Neural progenitor cell (in vitro differentiated cells): ENCODE data around the gene AGMO. TPM values are rescaled to one million over a fixed set of nuclear protein-coding genes. Genes with fewer than 3 reads are reported as not detected.

Experiments
- DNase-seq: peaks from one replicate; pipeline ENCODE4 v3.0.0-alpha.2; 2016; ENCODE audit warnings: low spot score
- H2AFZ ChIP-seq: fragments of 200-600 bp; sonication (generic); replicated peaks from 2 replicates; pipeline ENCODE4 v1.6.1; 2016; ENCODE audit warnings: antibody characterized with exemption
- H3F3A ChIP-seq: fragments of 200-600 bp; sonication (generic); 2 replicates; pipeline ENCODE4 v1.6.1; 2016; ENCODE audit warnings: antibody characterized with exemption, low read depth
- H3K27ac ChIP-seq: fragments of 200-600 bp; sonication (generic); 2 replicates; pipeline ENCODE4 v1.5.1; 2016; ENCODE audit warnings: mild to moderate bottlenecking
- H3K27me3 ChIP-seq: fragments of 200-600 bp; sonication (generic); 2 replicates; pipeline ENCODE4 v1.6.1; 2016; ENCODE audit warnings: mild to moderate bottlenecking, moderate library complexity
- H3K36me3 ChIP-seq: fragments of 200-600 bp; sonication (generic); 2 replicates; pipeline ENCODE4 v1.5.1; 2016
- H3K4me1 ChIP-seq: fragments of 200-600 bp; sonication (generic); 2 replicates; pipeline ENCODE4 v1.6.1; 2016; ENCODE audit warnings: mixed run types
- H3K4me2 ChIP-seq: fragments of 200-600 bp; sonication (generic); 2 replicates; pipeline ENCODE4 v1.6.1; 2016
- H3K4me3 ChIP-seq: fragments of 200-600 bp; sonication (generic); 2 replicates; pipeline ENCODE4 v1.5.1; 2016
- H3K79me2 ChIP-seq: fragments of 200-600 bp; sonication (generic); 2 replicates; pipeline ENCODE4 v1.6.1; 2016; ENCODE audit warnings: low read depth
- H3K9ac ChIP-seq: fragments of 200-600 bp; sonication (generic); 2 replicates; pipeline ENCODE4 v1.6.1; 2016
- H3K9me3 ChIP-seq: fragments of 200-600 bp; sonication (generic); 2 replicates; pipeline ENCODE4 v1.5.1; 2016; ENCODE audit warnings: low read depth
- H4K20me1 ChIP-seq: fragments of 200-600 bp; sonication (generic); 2 replicates; pipeline ENCODE4 v1.6.1; 2016; ENCODE audit warnings: low read depth
- H3K27ac Mint-ChIP-seq: 3 replicates; pipeline ENCODE4 v1.8.0; 2021; ENCODE audit warnings: mixed read lengths
- H3K27me3 Mint-ChIP-seq: 2 replicates; pipeline ENCODE4 v1.8.0; 2022; ENCODE audit warnings: low read depth, mild to moderate bottlenecking, inconsistent platforms, moderate library complexity, mixed read lengths; ENCODE audit not compliant: insufficient read depth
- H3K36me3 Mint-ChIP-seq: 3 replicates; pipeline ENCODE4 v1.8.0; 2021; ENCODE audit warnings: mixed read lengths
- H3K4me1 Mint-ChIP-seq: 3 replicates; pipeline ENCODE4 v1.8.0; 2021; ENCODE audit warnings: mixed read lengths
- H3K4me3 Mint-ChIP-seq: 3 replicates; pipeline ENCODE4 v1.8.0; 2021; ENCODE audit warnings: mild to moderate bottlenecking, moderate library complexity, mixed read lengths
- H3K9me3 Mint-ChIP-seq: 3 replicates; pipeline ENCODE4 v1.8.0; 2020; ENCODE audit warnings: mixed read lengths
- CTCF ChIP-seq: fragments of 200-600 bp; sonication (generic); IDR thresholded peaks from 2 replicates; pipeline ENCODE4 v1.5.1; 2017; ENCODE audit warnings: antibody characterized with exemption, mild to moderate bottlenecking
- EZH2 ChIP-seq: fragments of 200-600 bp; sonication (generic); IDR thresholded peaks from 2 replicates; pipeline ENCODE4 v1.6.1; 2017; ENCODE audit warnings: antibody characterized with exemption, mild to moderate bottlenecking, moderate library complexity
- EZH2phosphoT487 ChIP-seq: fragments of 200-600 bp; sonication (generic); IDR thresholded peaks from 2 replicates; pipeline ENCODE4 v1.6.1; 2017; ENCODE audit warnings: antibody characterized with exemption
- total RNA-seq: library from RNA; depleted of rRNA; stranded (reverse); fragments of >200 nt; gene quantifications from 2 replicates; pipeline ENCODE4 v1.2.3, GENCODE V29; 2015; ENCODE audit warnings: low replicate concordance

The AGMO gene
- total RNA-seq, 1 donor from 2014 or later: 0.30 TPM

DNA sequence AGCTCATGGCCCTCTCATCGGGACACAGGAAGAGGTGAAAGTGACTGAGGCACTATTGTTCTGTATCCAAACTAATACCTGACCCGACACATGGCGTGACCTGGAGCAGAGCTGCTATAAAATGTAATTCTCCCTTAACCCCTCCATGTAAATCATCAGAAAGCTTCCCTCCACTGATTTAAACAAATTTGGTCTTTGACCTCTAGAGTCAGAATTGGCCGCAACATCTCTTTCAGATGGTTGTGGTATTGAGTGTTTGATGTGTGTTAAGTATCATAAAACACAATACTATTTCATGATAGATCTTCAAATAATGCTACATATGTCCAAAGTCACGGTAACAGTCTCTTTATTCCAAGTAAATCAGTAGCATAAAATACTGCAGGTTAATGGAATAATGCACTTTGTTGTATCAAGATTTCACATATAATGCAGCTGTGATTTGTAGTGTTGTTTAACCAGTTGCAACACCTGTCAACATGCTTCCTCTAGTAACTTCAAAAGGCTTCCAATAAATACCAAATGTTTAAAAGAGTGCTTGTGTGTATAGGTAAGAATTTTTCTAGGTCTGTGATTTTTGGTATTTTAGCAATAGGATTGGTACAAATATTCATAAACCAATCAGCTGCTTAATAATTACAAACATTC, 144.3 kb downstream of the AGMO start:
- Histone ChIP-seq H3F3A (no peaks in the 10 kb centered on the region), H3K27me3 (no peaks in the 10 kb centered on the region), H3K9ac (no peak overlapping the region), H2AFZ (no peak overlapping the region), H3K4me3 (no peak overlapping the region), H4K20me1 (no peaks in the 10 kb centered on the region), H3K9me3 (no peaks in the 10 kb centered on the region), H3K79me2 (no peaks in the 10 kb centered on the region), H3K4me1 (no peaks in the 10 kb centered on the region), H3K27ac (no peak overlapping the region), H3K4me2 (no peak overlapping the region), H3K36me3 (no peaks in the 10 kb centered on the region)
- Mint-ChIP-seq H3K9me3 (peaks cover 2% of the 10 kb centered on the region), H3K27me3 (no peaks in the 10 kb centered on the region), H3K4me1 (no peaks in the 10 kb centered on the region), H3K4me3 (no peak overlapping the region), H3K27ac (no peak overlapping the region), H3K36me3 (no peaks in the 10 kb centered on the region)
- no peak for DNase-seq
- no peak for TF ChIP-seq EZH2
- TF ChIP-seq CTCF: no peak
- no peak for TF ChIP-seq EZH2phosphoT487

DNA sequence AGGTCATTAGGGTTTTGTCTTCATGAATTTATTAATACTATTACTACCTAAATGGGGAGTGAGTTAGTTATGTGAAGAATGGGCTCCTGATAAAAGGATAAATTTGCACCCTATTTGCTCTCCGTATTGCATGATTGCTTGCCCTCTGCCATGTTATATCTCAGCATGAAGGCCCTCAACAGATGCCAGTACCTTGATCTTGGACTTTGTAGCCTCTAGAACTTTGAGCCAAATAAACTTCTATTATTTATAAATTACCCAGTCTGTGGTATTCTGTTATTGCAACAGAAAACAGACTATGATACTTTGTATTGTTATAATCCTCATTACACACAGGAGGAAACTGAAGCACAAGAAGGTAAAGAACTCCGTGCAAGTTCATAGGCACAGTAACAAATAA, 150.8 kb downstream of the AGMO start:
- no peaks in the 10 kb centered on the region for H3K27me3 ChIP-seq
- no peaks in the 10 kb centered on the region for H3K27me3 Mint-ChIP-seq
- no peak overlapping the region for H3K27ac ChIP-seq
- no peaks in the 10 kb centered on the region for H3K36me3 Mint-ChIP-seq
- no peaks in the 10 kb centered on the region for H3K79me2 ChIP-seq
- no peaks in the 10 kb centered on the region for H3K4me1 ChIP-seq
- TF ChIP-seq EZH2 (no peak), CTCF (no peak)
- DNase-seq: no peak
- no peak overlapping the region for H3K4me3 Mint-ChIP-seq
- H3K36me3 ChIP-seq: no peaks in the 10 kb centered on the region
- H3K9ac ChIP-seq: no peak overlapping the region
- no peak overlapping the region for H3K27ac Mint-ChIP-seq
- H3K9me3 ChIP-seq: no peaks in the 10 kb centered on the region
- H3K9me3 Mint-ChIP-seq: peaks cover 2% of the 10 kb centered on the region
- H2AFZ ChIP-seq: no peak overlapping the region
- H3K4me3 ChIP-seq: no peak overlapping the region
- H3K4me2 ChIP-seq: no peak overlapping the region
- H3K4me1 Mint-ChIP-seq: no peaks in the 10 kb centered on the region
- H3F3A ChIP-seq: no peaks in the 10 kb centered on the region
- no peaks in the 10 kb centered on the region for H4K20me1 ChIP-seq

DNA sequence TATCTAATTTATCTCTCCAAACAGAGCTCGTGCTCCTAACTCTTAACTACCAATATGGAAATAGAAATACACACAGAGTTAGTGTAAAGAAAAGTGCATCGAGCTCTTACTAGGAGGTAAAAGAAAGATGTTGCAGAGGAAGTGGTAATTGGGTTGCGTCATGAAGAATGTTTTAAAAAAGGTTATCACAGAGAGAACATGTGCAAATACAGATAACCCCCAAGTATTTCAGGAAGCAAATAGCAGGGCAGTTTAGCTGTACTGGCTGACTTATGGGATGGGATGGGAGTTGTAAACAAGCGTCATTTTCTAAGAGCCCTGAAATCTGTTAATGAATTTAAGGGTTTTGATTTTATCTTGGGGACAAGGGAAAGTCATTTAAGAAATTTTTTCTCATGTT, 153.9 kb downstream of the AGMO start:
- no peaks in the 10 kb centered on the region for H4K20me1 ChIP-seq
- H3K27me3 ChIP-seq: no peaks in the 10 kb centered on the region
- H3K9me3 Mint-ChIP-seq: no peaks in the 10 kb centered on the region
- H3K4me1 Mint-ChIP-seq: no peaks in the 10 kb centered on the region
- no peak overlapping the region for H3K4me2 ChIP-seq
- H3K4me1 ChIP-seq: no peaks in the 10 kb centered on the region
- H3K9me3 ChIP-seq: no peaks in the 10 kb centered on the region
- H3F3A ChIP-seq: no peaks in the 10 kb centered on the region
- no peak overlapping the region for H3K4me3 Mint-ChIP-seq
- DNase-seq: no peak
- H3K36me3 ChIP-seq: no peaks in the 10 kb centered on the region
- no peaks in the 10 kb centered on the region for H3K27me3 Mint-ChIP-seq
- no peak overlapping the region for H3K27ac Mint-ChIP-seq
- H2AFZ ChIP-seq: no peak overlapping the region
- no peaks in the 10 kb centered on the region for H3K36me3 Mint-ChIP-seq
- TF ChIP-seq CTCF (no peak), EZH2phosphoT487 (no peak), EZH2 (no peak)
- no peak overlapping the region for H3K9ac ChIP-seq
- no peak overlapping the region for H3K4me3 ChIP-seq
- no peak overlapping the region for H3K27ac ChIP-seq
- no peaks in the 10 kb centered on the region for H3K79me2 ChIP-seq
